ENCODE results near the gene FGF12.

FGF12 gene

DNA sequence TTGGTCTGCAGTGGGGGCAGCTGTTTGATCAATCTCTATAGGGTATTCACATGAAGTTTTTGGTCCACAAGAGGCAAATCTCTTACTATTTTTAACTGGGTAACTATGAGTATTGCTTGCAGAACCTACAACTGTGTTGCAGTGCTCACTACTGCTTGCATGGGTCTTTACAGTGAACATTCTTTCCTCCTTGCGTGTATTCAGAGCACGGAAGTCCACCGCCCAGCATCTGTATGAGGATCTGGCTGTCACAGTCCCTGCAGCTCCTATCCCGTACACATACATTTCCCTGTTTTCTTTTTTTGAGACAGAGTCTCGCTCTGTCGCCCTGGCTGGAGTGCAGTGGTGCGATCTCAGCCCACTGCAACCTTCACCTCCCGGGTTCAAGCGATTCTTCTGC, 449.9 kb downstream of the FGF12 start:
- in situ Hi-C loops (cut with MboI; ENCODE audit: low sequenced_read_pairs): no loop called here

GRCh38 chr3:192275741-192276355, 451.5 kb downstream of the FGF12 start:
- in situ Hi-C loops (cut with MboI; ENCODE audit: low sequenced_read_pairs): no loop called here

- in situ Hi-C loops (cut with MboI; ENCODE audit: low sequenced_read_pairs): no loop called here
Observed at GRCh38 chr3:192273697-192274010, 453.7 kb downstream of the FGF12 start.

GRCh38 chr3:192273001-192273696, 454.2 kb downstream of the FGF12 start:
- in situ Hi-C loops (cut with MboI; ENCODE audit: low sequenced_read_pairs): no loop called here

GRCh38 chr3:192262001-192262400, 465.3 kb downstream of the FGF12 start:
- in situ Hi-C loops (cut with MboI; ENCODE audit: low sequenced_read_pairs): no loop called here

- in situ Hi-C loops (cut with MboI; ENCODE audit: low sequenced_read_pairs): no loop called here
Observed at GRCh38 chr3:192261135-192261534, 466.2 kb downstream of the FGF12 start.

- in situ Hi-C loops (cut with MboI; ENCODE audit: low sequenced_read_pairs): no loop called here
Observed at GRCh38 chr3:192260116-192261010, 467.0 kb downstream of the FGF12 start.

- in situ Hi-C loops (cut with MboI; ENCODE audit: low sequenced_read_pairs): no loop called here
Observed at GRCh38 chr3:192259661-192260060, 467.7 kb downstream of the FGF12 start.

GRCh38 chr3:192258721-192259120, 468.6 kb downstream of the FGF12 start:
- in situ Hi-C loops (cut with MboI; ENCODE audit: low sequenced_read_pairs): no loop called here

- in situ Hi-C loops (cut with MboI; ENCODE audit: low sequenced_read_pairs): no loop called here
Observed at GRCh38 chr3:192255839-192256238, 471.5 kb downstream of the FGF12 start.

GRCh38 chr3:192253138-192253887, 474.0 kb downstream of the FGF12 start:
- in situ Hi-C loops (cut with MboI; ENCODE audit: low sequenced_read_pairs): no loop called here

DNA sequence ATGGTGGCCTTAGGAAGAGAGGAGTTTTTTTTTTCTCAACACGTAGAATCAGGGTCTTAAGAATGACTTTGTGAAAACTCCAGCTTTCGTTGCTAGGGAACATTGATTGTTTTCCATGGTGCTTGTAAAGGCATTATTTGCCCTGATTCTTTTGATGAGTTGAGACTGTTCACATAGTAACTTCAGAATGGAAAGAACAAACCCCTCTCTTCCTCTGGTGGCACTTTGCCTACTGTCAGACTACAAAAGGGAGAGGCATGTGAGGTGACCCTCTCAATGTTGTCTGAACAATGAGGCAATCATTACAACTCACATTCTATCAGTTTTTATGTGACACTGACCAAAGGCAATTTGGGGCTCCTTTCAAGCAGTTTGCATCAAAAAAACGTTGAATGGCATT, 477.8 kb downstream of the FGF12 start:
- in situ Hi-C loops (cut with MboI; ENCODE audit: low sequenced_read_pairs): no loop called here

DNA sequence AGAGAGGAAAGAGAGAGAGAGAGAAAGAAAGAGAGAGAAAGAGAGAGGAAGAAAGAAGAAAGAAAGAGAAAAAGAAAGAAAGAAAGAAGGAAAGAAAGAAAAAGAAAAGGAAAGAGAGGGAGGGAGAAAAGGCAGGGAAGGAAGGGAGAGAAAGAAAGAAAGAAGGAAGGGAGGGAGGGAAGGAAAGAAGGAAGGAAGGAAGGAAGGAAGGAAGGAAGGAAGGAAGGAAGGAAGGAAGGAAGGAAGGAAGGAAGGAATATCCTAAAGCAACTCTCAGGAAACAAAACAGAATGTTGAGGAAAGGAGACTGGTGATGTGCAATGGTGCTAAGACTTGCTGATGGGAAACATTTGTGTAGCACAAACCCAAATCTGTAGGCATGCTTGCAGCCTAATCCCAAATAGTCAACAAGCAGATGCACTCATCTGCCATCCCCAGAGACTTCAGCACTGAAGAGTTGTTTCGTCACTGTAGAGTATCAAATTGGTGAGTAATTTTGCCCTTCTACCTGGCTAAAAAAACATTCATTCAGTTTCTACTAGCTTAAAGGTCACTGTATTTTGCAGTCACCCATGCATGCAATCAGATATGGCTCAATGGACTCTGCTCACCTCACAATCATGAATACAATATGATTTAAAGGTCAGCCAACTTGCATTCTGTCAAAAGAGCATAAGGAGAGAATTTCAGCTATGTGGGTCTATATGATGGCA, 480.3 kb downstream of the FGF12 start:
- in situ Hi-C loops (cut with MboI; ENCODE audit: low sequenced_read_pairs): no loop called here

- in situ Hi-C loops (cut with MboI; ENCODE audit: low sequenced_read_pairs): no loop called here
Observed at GRCh38 chr3:192244591-192244990, 482.8 kb downstream of the FGF12 start.

DNA sequence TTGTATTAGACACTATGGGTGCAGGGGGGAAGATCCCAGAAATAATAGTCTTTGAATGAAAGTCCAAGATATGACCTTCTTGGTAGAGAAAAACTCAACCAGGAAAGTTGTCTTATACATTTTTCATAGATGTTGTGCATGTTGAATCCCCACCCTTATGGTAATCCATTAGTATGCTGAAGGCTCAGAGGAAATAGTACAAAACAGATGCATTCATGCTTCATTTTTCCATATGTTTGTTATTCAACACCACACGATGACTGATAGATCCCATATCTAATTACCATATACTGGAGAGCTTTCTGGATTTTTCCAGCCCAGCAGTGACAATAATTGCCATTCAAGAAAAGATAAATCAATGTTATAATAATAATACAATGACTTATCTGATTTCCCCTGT, 487.4 kb downstream of the FGF12 start:
- in situ Hi-C loops (cut with MboI; ENCODE audit: low sequenced_read_pairs): no loop called here

DNA sequence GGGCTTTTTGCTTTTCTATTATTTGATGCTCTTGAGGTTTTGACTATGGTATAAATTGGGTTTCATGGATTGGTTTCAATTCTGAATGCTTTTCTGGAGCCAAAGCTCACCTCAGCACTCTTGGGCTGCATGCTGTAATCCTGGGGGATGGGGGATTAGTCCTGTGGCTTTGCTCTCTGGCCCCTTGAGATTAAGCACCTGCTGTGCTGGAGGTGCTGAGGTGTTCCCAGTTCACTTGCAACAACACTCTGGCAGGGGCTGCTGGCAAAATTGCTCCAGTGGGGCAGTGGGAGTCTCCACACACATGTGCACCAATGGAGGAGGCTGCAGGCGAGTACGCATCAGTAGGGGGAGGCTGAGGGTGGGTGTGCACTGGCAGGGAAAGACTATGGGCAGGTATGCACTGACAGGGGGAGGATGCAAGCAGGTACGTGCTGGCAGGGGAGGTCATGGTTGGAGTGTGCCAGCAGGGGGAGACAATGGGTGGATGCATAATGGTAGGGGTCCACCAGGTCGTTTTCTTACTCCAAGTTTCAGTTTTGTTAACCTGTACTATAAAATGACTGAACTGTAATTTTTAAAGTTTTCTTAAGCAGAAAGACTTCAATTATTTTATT, 489.2 kb downstream of the FGF12 start:
- in situ Hi-C loops (cut with MboI; ENCODE audit: low sequenced_read_pairs): no loop called here

DNA sequence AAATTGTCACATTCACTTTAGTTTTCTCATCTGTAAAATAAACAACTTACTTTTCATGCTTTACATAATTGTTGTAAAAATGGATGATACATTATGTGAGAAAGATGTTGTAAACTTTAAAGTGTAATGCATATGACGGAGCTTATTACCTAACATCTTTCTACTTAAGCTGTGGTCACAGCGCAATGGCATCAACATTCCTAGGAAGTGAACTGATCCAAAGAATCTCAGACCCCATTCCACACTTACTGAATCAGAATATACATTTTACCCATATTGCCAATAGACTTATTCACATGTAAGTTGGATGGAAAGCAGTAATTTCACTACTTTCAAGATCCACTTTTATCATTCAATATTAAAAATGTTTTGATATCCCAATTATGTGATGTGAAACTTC, 497.5 kb downstream of the FGF12 start:
- in situ Hi-C loops (cut with MboI; ENCODE audit: low sequenced_read_pairs): no loop called here

- in situ Hi-C loops (cut with MboI; ENCODE audit: low sequenced_read_pairs): loop anchor here (25.0 kb wide), 1 partner anchor 213 kb away; no protein-coding TSS in a partner anchor
Observed at GRCh38 chr3:192224634-192225155, 502.6 kb downstream of the FGF12 start.

GRCh38 chr3:192223815-192224214, 503.5 kb downstream of the FGF12 start:
- in situ Hi-C loops (cut with MboI; ENCODE audit: low sequenced_read_pairs): loop anchor here (25.0 kb wide), 1 partner anchor 213 kb away; no protein-coding TSS in a partner anchor

- in situ Hi-C loops (cut with MboI; ENCODE audit: low sequenced_read_pairs): loop anchor here (25.0 kb wide), 1 partner anchor 216 kb away; no protein-coding TSS in a partner anchor
Observed at GRCh38 chr3:192220915-192221314, 506.4 kb downstream of the FGF12 start.

Measured in HL-60/S4 treated with phorbol 12-myristate 13-acetate at 8.2 ng/mL for 4 days and 3 days (cell line).